ENCODE measurements around the gene GLT6D1. TPM values are rescaled to one million over a fixed set of nuclear protein-coding genes. Genes with fewer than 3 reads are reported as not detected.

Gene GLT6D1
- total RNA-seq, 1 donor from 2014 or later: not detected

GRCh38 chr9:135590486-135591079, 48.8 kb downstream of the GLT6D1 start:
- no peak overlapping the region for H3K4me2 ChIP-seq (ENCODE audit: low read length)
- no peaks in the 10 kb centered on the region for H3K27me3 ChIP-seq (ENCODE audit: insufficient read depth, low read length)
- no peaks in the 10 kb centered on the region for H4K20me1 ChIP-seq (ENCODE audit: insufficient read depth, low read length)
- H3K36me3 Mint-ChIP-seq (ENCODE audit: low read depth, unreplicated experiment): no peaks in the 10 kb centered on the region
- peaks cover 27% of the 10 kb centered on the region for H3K27me3 Mint-ChIP-seq (ENCODE audit: low read depth, unreplicated experiment)
- H3K9me3 ChIP-seq (ENCODE audit: insufficient read depth, low read depth, low read length): no peaks in the 10 kb centered on the region
- H3K9me3 Mint-ChIP-seq (ENCODE audit: unreplicated experiment): no peaks in the 10 kb centered on the region
- H3K4me1 ChIP-seq (ENCODE audit: insufficient read depth, low read length): no peaks in the 10 kb centered on the region
- no peaks in the 10 kb centered on the region for H3K79me2 ChIP-seq (ENCODE audit: insufficient read depth, low read length)
- FAIRE-seq (no peak), DNase-seq (ENCODE audit: low read depth) (no peak)
- H3K4me3 ChIP-seq (ENCODE audit: insufficient read depth, low read depth, low read length): no peak overlapping the region
- no peak overlapping the region for H3K27ac ChIP-seq (ENCODE audit: low read depth, low read length)
- H3K4me3 Mint-ChIP-seq (ENCODE audit: unreplicated experiment): peak overlapping the region; percentile 36
- H3K9ac ChIP-seq (ENCODE audit: low read length): no peak overlapping the region
- no peak overlapping the region for H2AFZ ChIP-seq (ENCODE audit: low read depth, low read length)
- no peak overlapping the region for H3K27ac Mint-ChIP-seq (ENCODE audit: unreplicated experiment)
- H3K36me3 ChIP-seq (ENCODE audit: insufficient read depth, low read length): no peaks in the 10 kb centered on the region
- no peak for TF ChIP-seq EZH2 (IDR thresholded peaks at IDR 0.05; ENCODE audit: insufficient read depth, low read length)
- TF ChIP-seq, protein P1, sequence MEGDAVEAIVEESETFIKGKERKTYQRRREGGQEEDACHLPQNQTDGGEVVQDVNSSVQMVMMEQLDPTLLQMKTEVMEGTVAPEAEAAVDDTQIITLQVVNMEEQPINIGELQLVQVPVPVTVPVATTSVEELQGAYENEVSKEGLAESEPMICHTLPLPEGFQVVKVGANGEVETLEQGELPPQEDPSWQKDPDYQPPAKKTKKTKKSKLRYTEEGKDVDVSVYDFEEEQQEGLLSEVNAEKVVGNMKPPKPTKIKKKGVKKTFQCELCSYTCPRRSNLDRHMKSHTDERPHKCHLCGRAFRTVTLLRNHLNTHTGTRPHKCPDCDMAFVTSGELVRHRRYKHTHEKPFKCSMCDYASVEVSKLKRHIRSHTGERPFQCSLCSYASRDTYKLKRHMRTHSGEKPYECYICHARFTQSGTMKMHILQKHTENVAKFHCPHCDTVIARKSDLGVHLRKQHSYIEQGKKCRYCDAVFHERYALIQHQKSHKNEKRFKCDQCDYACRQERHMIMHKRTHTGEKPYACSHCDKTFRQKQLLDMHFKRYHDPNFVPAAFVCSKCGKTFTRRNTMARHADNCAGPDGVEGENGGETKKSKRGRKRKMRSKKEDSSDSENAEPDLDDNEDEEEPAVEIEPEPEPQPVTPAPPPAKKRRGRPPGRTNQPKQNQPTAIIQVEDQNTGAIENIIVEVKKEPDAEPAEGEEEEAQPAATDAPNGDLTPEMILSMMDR (IDR thresholded peaks at IDR 0.05; ENCODE audit: insufficient read depth, low read depth, low read length): no peak
- no peaks in the 10 kb centered on the region for H3K4me1 Mint-ChIP-seq (ENCODE audit: low read depth, unreplicated experiment)

GRCh38 chr9:135589596-135590485, 49.5 kb downstream of the GLT6D1 start:
- no peaks in the 10 kb centered on the region for H3K9me3 Mint-ChIP-seq (ENCODE audit: unreplicated experiment)
- H3K27ac Mint-ChIP-seq (ENCODE audit: unreplicated experiment): no peak overlapping the region
- Histone ChIP-seq H3K4me2 (ENCODE audit: low read length) (no peak overlapping the region), H3K9ac (ENCODE audit: low read length) (no peak overlapping the region), H3K79me2 (ENCODE audit: insufficient read depth, low read length) (no peaks in the 10 kb centered on the region), H3K4me1 (ENCODE audit: insufficient read depth, low read length) (no peaks in the 10 kb centered on the region), H3K27me3 (ENCODE audit: insufficient read depth, low read length) (no peaks in the 10 kb centered on the region), H3K36me3 (ENCODE audit: insufficient read depth, low read length) (no peaks in the 10 kb centered on the region), H3K4me3 (ENCODE audit: insufficient read depth, low read depth, low read length) (no peak overlapping the region), H3K27ac (ENCODE audit: low read depth, low read length) (no peak overlapping the region), H2AFZ (ENCODE audit: low read depth, low read length) (no peak overlapping the region), H4K20me1 (ENCODE audit: insufficient read depth, low read length) (no peaks in the 10 kb centered on the region), H3K9me3 (ENCODE audit: insufficient read depth, low read depth, low read length) (no peaks in the 10 kb centered on the region)
- H3K4me1 Mint-ChIP-seq (ENCODE audit: low read depth, unreplicated experiment): no peaks in the 10 kb centered on the region
- FAIRE-seq (no peak), DNase-seq (ENCODE audit: low read depth) (no peak)
- H3K36me3 Mint-ChIP-seq (ENCODE audit: low read depth, unreplicated experiment): no peaks in the 10 kb centered on the region
- peaks cover 29% of the 10 kb centered on the region for H3K27me3 Mint-ChIP-seq (ENCODE audit: low read depth, unreplicated experiment)
- H3K4me3 Mint-ChIP-seq (ENCODE audit: unreplicated experiment): peak overlapping the region; percentile 36
- TF ChIP-seq, protein P1 (IDR thresholded peaks at IDR 0.05; ENCODE audit: insufficient read depth, low read depth, low read length): no peak
- TF ChIP-seq EZH2 (IDR thresholded peaks at IDR 0.05; ENCODE audit: insufficient read depth, low read length): no peak

Measured in astrocyte (in vitro differentiated cells and primary cell).